Keratinocyte (primary cell): ENCODE measurements around the gene GATAD2B.

ENCODE experiments used
- EZH2 ChIP-seq: IDR thresholded peaks from one replicate; pipeline ENCODE4 v1.6.1; 2012; ENCODE audit warnings: inconsistent platforms, mild to moderate bottlenecking, low read length, moderate library complexity
- TF ChIP-seq, protein P1 (sequence below), 3 experiments: IDR thresholded peaks in 1 of 3; conservative IDR thresholded peaks in 1 of 3; optimal IDR thresholded peaks in 1 of 3; 2 replicates in 2 of 3; 3 replicates in 1 of 3; pipeline versions ENCODE3 to v1.5.1; 2011; ENCODE audit warnings: low read length in 3 of 3, mild to moderate bottlenecking in 3 of 3, moderate library complexity in 2 of 3, control low read depth in 1 of 3, inconsistent platforms in 1 of 3; ENCODE audit not compliant: insufficient read depth in 2 of 3; ENCODE audit errors: extremely low read depth in 1 of 3

DNA sequence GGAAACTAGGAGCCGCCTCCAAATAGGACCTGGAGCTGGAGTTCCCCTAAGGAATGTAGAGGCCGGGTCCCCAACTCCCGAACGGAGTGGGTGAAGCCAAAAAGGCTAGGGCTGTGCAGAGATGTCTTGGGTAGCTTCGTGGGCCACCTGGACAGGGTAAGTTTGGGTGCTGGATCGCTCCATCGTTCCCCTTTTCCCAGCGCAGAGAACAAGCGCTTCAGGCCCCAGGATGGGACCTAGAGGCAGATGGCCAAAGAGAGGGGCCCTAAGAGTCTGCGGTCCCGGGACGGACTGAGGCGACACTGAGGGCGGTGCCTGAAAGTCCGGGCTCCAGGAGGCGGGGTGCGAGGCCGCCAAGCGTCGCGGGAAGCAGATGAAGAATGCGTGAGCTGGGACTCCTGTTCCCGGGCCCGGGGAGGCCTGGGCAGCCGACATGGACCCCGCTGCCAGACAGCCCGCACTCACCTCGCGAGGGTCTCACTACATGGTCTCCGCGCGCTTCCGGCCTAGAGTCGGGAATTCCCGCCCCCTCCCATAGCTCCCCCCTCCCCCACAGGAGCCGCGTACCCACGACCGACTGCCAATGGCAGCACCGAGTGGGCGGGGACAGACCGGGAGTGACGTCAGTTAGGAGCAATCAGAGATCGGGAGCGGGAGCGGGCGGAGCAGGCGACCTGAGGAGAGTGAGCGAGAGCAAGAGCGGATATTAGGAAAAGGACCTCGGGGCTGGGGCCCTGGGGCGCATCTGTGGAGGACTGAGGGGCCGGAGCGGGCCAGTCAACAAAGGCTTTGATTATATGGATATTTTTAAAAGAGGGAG is 40.5 kb upstream of the GATAD2B start, which contains the start of gene SLC39A1:
- TF ChIP-seq, protein P1, sequence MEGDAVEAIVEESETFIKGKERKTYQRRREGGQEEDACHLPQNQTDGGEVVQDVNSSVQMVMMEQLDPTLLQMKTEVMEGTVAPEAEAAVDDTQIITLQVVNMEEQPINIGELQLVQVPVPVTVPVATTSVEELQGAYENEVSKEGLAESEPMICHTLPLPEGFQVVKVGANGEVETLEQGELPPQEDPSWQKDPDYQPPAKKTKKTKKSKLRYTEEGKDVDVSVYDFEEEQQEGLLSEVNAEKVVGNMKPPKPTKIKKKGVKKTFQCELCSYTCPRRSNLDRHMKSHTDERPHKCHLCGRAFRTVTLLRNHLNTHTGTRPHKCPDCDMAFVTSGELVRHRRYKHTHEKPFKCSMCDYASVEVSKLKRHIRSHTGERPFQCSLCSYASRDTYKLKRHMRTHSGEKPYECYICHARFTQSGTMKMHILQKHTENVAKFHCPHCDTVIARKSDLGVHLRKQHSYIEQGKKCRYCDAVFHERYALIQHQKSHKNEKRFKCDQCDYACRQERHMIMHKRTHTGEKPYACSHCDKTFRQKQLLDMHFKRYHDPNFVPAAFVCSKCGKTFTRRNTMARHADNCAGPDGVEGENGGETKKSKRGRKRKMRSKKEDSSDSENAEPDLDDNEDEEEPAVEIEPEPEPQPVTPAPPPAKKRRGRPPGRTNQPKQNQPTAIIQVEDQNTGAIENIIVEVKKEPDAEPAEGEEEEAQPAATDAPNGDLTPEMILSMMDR (optimal IDR thresholded peaks at IDR 0.05 in 1 of 3, IDR thresholded peaks at IDR 0.05 in 1 of 3, conservative IDR thresholded peaks at IDR 0.05 in 1 of 3; ENCODE audit: extremely low read depth in 1 of 3, insufficient read depth in 2 of 3, low read length in 3 of 3), result no peak
- TF ChIP-seq EZH2, result no peak
